ENCODE measurements around the gene DIAPH1.

DNA sequence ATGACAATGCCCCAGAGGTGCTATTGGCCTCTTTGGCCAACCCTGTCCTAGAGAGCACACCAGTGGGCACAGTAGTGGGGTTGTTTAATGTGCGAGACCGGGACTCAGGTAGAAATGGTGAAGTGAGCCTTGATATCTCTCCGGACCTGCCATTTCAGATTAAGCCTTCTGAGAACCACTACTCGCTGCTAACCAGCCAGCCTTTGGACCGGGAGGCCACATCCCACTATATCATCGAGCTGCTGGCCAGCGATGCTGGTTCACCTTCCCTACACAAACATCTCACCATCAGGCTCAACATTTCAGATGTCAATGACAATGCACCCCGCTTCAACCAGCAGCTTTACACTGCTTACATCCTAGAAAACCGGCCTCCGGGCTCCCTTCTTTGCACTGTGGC lies 128.5 kb downstream of the DIAPH1 start:
- no peak for TF ChIP-seq ZBTB10 (tag by site-specific recombination; IDR thresholded peaks at IDR 0.05)
- TF ChIP-seq ATF2 (tag by site-specific recombination; IDR thresholded peaks at IDR 0.05; ENCODE audit: low read depth): no peak
- TF ChIP-seq SETDB1 (IDR thresholded peaks at IDR 0.05; ENCODE audit: insufficient read length, low read length): no peak
- TF ChIP-seq ZBTB8A (tag by site-specific recombination; IDR thresholded peaks at IDR 0.05): no peak
- no peak for TF ChIP-seq CTCF (tag by site-specific recombination; IDR thresholded peaks at IDR 0.05)
- TF ChIP-seq SP2 (tag by site-specific recombination; IDR thresholded peaks at IDR 0.05): no peak
